ENCODE measurements around the gene FKBP8. TPM values are rescaled to one million over a fixed set of nuclear protein-coding genes. Genes with fewer than 3 reads are reported as not detected.

FKBP8 gene
- total RNA-seq, 1 donor from 2014 or later: 167 TPM

DNA sequence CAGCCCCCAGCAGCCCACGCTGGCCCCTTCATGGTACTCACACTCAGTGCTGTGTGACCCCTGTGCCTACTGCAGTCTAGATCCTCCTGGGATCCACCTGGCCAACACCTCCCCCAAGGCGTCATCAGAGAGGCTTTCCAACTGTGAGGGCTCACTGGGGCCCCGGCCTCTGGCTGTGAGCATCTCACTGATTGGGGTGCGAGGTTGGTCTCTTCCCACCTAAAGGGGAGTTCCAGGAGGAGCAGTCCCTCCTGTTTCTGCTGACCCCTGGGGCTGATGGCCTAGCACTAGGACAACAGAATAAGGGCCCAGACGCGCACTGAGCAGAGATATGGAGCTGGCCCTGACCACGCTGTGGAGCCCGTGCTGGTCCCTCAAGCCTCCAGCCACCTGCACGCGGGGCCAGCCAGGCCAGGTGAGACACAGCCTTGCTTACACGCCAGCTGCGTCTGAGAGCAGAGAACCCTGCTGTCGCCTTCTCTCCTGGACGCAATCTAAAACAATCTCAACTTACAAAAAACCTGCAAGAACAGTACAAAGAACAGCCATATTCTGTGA, 53.7 kb downstream of the FKBP8 start:
- Mint-ChIP-seq H3K4me3 (no peak overlapping the region), H3K27ac (no peak overlapping the region), H3K27me3 (ENCODE audit: insufficient read depth) (no peaks in the 10 kb centered on the region), H3K36me3 (ENCODE audit: low read depth) (no peaks in the 10 kb centered on the region), H3K9me3 (no peaks in the 10 kb centered on the region), H3K4me1 (ENCODE audit: low read depth) (peaks cover 30% of the 10 kb centered on the region)
- intact Hi-C loops (cut with micrococcal nuclease): no loop called here
- no peak for DNase-seq (ENCODE audit: low spot score)

GRCh38 chr19:18488838-18489626, 54.3 kb downstream of the FKBP8 start:
- no peak overlapping the region for H3K4me3 Mint-ChIP-seq
- no peak for DNase-seq (ENCODE audit: low spot score)
- no peaks in the 10 kb centered on the region for H3K36me3 Mint-ChIP-seq (ENCODE audit: low read depth)
- intact Hi-C loops (cut with micrococcal nuclease): no loop called here
- H3K27ac Mint-ChIP-seq: no peak overlapping the region
- H3K27me3 Mint-ChIP-seq (ENCODE audit: insufficient read depth): no peaks in the 10 kb centered on the region
- no peaks in the 10 kb centered on the region for H3K9me3 Mint-ChIP-seq
- H3K4me1 Mint-ChIP-seq (ENCODE audit: low read depth): peaks cover 23% of the 10 kb centered on the region

DNA sequence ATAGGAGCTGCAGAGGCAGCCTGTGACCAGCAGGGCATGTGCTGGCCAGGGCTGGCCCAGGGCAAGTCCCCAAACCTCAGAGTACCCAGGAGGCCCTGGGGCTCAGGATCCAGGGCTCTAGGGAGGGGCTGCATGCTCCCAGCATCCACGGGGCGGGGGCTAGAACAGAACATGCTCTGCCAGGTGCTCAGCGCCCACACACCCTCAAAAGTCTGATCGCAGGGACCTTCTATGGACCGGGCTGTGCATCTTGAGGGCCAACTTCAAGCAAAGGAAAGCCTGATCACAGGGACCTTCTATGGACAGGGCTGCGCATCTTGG, 55.0 kb downstream of the FKBP8 start:
- H3K36me3 Mint-ChIP-seq (ENCODE audit: low read depth): no peaks in the 10 kb centered on the region
- peaks cover 22% of the 10 kb centered on the region for H3K4me1 Mint-ChIP-seq (ENCODE audit: low read depth)
- H3K4me3 Mint-ChIP-seq: no peak overlapping the region
- H3K9me3 Mint-ChIP-seq: no peaks in the 10 kb centered on the region
- intact Hi-C loops (cut with micrococcal nuclease): no loop called here
- no peaks in the 10 kb centered on the region for H3K27me3 Mint-ChIP-seq (ENCODE audit: insufficient read depth)
- no peak for DNase-seq (ENCODE audit: low spot score)
- H3K27ac Mint-ChIP-seq: no peak overlapping the region

DNA sequence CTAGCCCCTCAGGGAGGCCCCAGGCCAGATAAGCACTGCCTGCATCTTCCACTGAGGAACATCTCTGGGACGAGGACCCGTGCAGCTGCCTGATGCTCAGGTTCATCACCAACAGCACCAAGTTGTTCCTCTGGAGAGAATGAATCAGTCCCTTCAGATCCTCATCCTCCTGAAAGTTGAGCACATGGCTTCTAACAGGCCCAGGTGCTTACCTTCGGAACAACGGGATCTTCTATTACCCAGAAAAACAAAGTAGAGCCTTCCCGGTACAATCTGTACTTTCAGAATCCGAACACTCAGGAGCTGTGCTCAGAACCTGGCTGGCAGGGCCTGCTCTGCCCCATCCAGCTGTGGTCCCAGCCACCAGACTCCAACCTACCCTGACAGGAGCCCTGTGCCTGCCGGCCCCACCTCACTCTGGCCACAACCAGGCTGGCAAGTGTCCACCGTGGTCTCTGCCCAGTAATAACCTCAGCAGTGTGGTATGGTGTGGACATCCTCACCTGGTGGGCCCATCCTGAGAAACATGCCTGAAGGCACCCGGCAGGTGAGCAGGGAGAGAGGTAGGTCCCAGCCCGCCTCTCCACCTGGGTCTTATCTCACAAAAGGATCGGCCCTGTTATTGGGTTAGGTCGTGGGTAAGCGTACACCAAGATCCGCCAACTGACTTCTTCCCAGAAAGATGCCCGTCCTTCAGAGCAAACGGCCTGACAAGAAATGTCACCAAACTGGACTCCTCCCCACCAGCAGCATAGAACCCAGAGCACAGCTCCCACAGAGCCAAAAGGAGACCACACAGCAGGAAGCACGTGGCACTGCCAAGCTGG, 55.6 kb downstream of the FKBP8 start:
- no peak overlapping the region for H3K4me3 Mint-ChIP-seq
- H3K27me3 Mint-ChIP-seq (ENCODE audit: insufficient read depth): no peaks in the 10 kb centered on the region
- peaks cover 26% of the 10 kb centered on the region for H3K4me1 Mint-ChIP-seq (ENCODE audit: low read depth)
- intact Hi-C loops (cut with micrococcal nuclease): no loop called here
- no peaks in the 10 kb centered on the region for H3K36me3 Mint-ChIP-seq (ENCODE audit: low read depth)
- no peaks in the 10 kb centered on the region for H3K9me3 Mint-ChIP-seq
- no peak for DNase-seq (ENCODE audit: low spot score)
- no peak overlapping the region for H3K27ac Mint-ChIP-seq

DNA sequence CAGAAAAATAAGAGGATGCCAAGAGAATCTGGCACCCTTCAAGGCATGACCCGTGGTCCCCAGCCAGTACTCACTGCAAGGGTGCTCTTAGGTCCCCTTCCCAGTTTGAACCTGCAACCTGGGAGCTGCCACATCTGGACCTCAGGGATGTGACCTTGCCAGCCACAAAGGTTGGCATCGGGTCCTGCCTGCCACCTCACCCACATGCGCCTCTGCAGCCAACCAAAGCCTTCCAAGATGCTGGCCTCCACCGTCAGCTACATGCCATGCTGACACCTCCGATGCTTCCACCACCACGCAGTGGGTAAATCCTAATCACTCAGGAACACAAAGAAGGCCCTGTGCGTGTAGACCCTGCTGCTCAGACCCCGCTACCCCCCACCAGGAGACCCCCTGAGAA, 56.6 kb downstream of the FKBP8 start:
- DNase-seq (ENCODE audit: low spot score): no peak
- intact Hi-C loops (cut with micrococcal nuclease): no loop called here
- Mint-ChIP-seq H3K4me3 (no peak overlapping the region), H3K27me3 (ENCODE audit: insufficient read depth) (no peaks in the 10 kb centered on the region), H3K36me3 (ENCODE audit: low read depth) (peaks cover 2% of the 10 kb centered on the region), H3K27ac (no peak overlapping the region), H3K9me3 (no peaks in the 10 kb centered on the region), H3K4me1 (ENCODE audit: low read depth) (peaks cover 35% of the 10 kb centered on the region)

GRCh38 chr19:18484992-18485391, 58.4 kb downstream of the FKBP8 start:
- Mint-ChIP-seq H3K27ac (peak overlapping the region; percentile 22), H3K27me3 (ENCODE audit: insufficient read depth) (no peaks in the 10 kb centered on the region), H3K4me3 (no peak overlapping the region), H3K9me3 (no peaks in the 10 kb centered on the region), H3K36me3 (ENCODE audit: low read depth) (peaks cover 2% of the 10 kb centered on the region), H3K4me1 (ENCODE audit: low read depth) (peaks cover 49% of the 10 kb centered on the region)
- no peak for DNase-seq (ENCODE audit: low spot score)
- intact Hi-C loops (cut with micrococcal nuclease): no loop called here

DNA sequence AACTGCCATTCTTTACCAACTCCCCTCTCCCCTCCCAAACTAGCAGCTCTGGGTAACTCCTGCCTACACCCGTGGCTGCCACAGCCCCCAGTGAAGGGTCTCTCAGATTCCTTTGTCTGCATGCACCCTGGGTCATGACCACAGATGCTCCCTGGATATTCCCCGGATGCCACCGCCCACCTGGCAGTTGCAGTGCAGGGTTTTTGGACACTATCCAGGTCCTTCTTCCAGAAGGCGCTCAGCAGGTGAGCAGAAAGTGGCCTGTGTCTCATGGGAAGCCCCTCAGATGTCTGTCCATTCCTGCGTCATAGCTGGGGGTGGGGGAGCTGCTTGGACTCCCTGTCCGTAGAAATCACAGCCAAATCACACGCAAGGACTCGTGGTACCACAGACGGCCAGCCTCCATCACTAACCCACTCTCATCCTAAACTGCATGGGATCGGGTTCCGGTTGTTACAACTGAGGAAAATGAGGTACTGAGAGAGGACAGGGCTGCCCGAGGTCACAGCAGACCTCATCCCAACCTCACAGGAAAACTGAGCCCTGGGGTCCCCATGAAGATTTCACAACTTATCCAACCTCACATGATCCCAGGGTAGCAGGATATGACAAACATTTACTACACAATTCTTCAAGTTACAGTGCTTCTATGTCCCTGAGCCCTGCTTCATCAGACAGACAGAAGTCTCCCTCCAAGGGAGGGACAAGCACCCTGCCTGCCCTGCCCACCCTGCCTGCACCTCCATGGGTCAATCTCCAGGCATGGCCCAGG, 60.1 kb downstream of the FKBP8 start:
- intact Hi-C loops (cut with micrococcal nuclease): no loop called here
- H3K27me3 Mint-ChIP-seq (ENCODE audit: insufficient read depth): peaks cover 1% of the 10 kb centered on the region

More for the DNA sequence above, 60.1 kb downstream of the FKBP8 start:
- Mint-ChIP-seq H3K36me3 (ENCODE audit: low read depth) (peaks cover 4% of the 10 kb centered on the region), H3K27ac (no peak overlapping the region), H3K9me3 (no peaks in the 10 kb centered on the region), H3K4me3 (no peak overlapping the region), H3K4me1 (ENCODE audit: low read depth) (peaks cover 65% of the 10 kb centered on the region)
- DNase-seq (ENCODE audit: low spot score): no peak

Other genes starting within 250 kb of the FKBP8 start
- gene LSM4, start 220.5 kb downstream of the FKBP8 start, total RNA-seq: 198 and 200 TPM in 2 replicates
- gene PGPEP1, start 203.0 kb downstream of the FKBP8 start, total RNA-seq: 17.9 and 21.5 TPM in 2 replicates
- gene GDF15, start 157.4 kb downstream of the FKBP8 start, total RNA-seq: not detected in 2 replicates
- gene LRRC25, start 146.0 kb downstream of the FKBP8 start, total RNA-seq: not detected in 2 replicates
- gene SSBP4, start 124.2 kb downstream of the FKBP8 start, total RNA-seq: 135 and 141 TPM in 2 replicates
- 9.0 and 10.7 TPM in 2 replicates for gene ISYNA1, start 105.4 kb downstream of the FKBP8 start, total RNA-seq
- 23.6 and 24.1 TPM in 2 replicates for gene ELL, start 21.5 kb downstream of the FKBP8 start, total RNA-seq
- gene KXD1, start 14.3 kb upstream of the FKBP8 start, total RNA-seq: 128 and 133 TPM in 2 replicates
- 1,472 and 1,500 TPM in 2 replicates for gene UBA52, start 28.3 kb upstream of the FKBP8 start, total RNA-seq
- 134 and 135 TPM in 2 replicates for gene REX1BD, start 45.2 kb upstream of the FKBP8 start, total RNA-seq
- not detected in 2 replicates for gene CRLF1, start 63.2 kb upstream of the FKBP8 start, total RNA-seq
- gene TMEM59L, start 69.3 kb upstream of the FKBP8 start, total RNA-seq: 0.10 and 0.17 TPM in 2 replicates
- 12.7 and 16.0 TPM in 2 replicates for gene KLHL26, start 93.5 kb upstream of the FKBP8 start, total RNA-seq
- 6.1 and 7.6 TPM in 2 replicates for gene CRTC1, start 140.1 kb upstream of the FKBP8 start, total RNA-seq
- gene COMP, start 247.7 kb upstream of the FKBP8 start, total RNA-seq: not detected in 2 replicates